HCT116 (cell line): ENCODE results near the gene C6orf132. TPM values are rescaled to one million over a fixed set of nuclear protein-coding genes. Genes with fewer than 3 reads are reported as not detected.
A peak's percentile ranks its signal among the peaks of the same experiment; 100 is the strongest.

Experiments
- ATAC-seq: fragments of 200-7000 bp; cut with Tn5 transposase; 2 replicates; pipeline ENCODE4 v1.9.1; 2020; ENCODE audit warnings: mild to moderate bottlenecking, moderate library complexity
- BruUV-seq: library from RNA; stranded (reverse); fragments of 400-500 nt; replicated peaks from 2 replicates; lab custom pipeline; 2021; lab: Mats Ljungman, UMichigan
- CTCF ChIA-PET: fragments of 300-600 bp; sonication (Branson Sonifier 250); formaldehyde crosslinking; loops from one replicate; lab custom pipeline; 2021; ENCODE audit warnings: antibody characterized with exemption; lab: Charles Lee
- POLR2A ChIA-PET: fragments of 300-600, 350-600 bp; sonication (Branson Sonifier 250); formaldehyde crosslinking; loops from one replicate; lab custom pipeline; 2021; ENCODE audit warnings: antibody characterized with exemption; lab: Charles Lee
- RAD21 ChIA-PET, 2 experiments: fragments of 300-600 bp; sonication (Branson Sonifier 250); formaldehyde crosslinking; loops; one replicate each; lab custom pipeline; 2023; ENCODE audit warnings: low total read pairs in 2 of 2; ENCODE audit not compliant: uncharacterized antibody in 2 of 2, unreplicated experiment in 2 of 2, low non-redundant PET in 1 of 2; lab: Charles Lee
- DNase-seq: peaks from one replicate; pipeline ENCODE4 v3.0.0-alpha.2; 2010; ENCODE audit warnings: low read depth, low spot score
- H2AFZ ChIP-seq: fragments of 200-600 bp; shearing (Covaris generic), sonication (generic); 2 replicates; pipeline ENCODE4 v1.6.1; 2017; ENCODE audit warnings: low read depth, mixed run types, mixed read lengths, antibody characterized with exemption, low read length; ENCODE audit not compliant: poor library complexity, severe bottlenecking
- H3K27ac ChIP-seq: 2 replicates; pipeline ENCODE4 v1.5.1; 2012; ENCODE audit warnings: low read depth, low read length
- H3K27me3 ChIP-seq: fragments of 200-600 bp; sonication (generic); 2 replicates; pipeline ENCODE4 v1.6.1; 2016; ENCODE audit warnings: mixed run types, low read length, mixed read lengths; ENCODE audit not compliant: insufficient read depth
- H3K36me3 ChIP-seq, 2 experiments: fragments of 200-500 bp in 1 of 2; fragments of 200-600 bp in 1 of 2; sonication (Bioruptor generic) in 1 of 2; sonication (generic) in 1 of 2; 2 replicates each; pipeline versions ENCODE4 v1.5.1 to v1.6.1; 2014 to 2016; ENCODE audit warnings: low read length in 2 of 2, inconsistent platforms in 1 of 2, mixed read lengths in 1 of 2, mixed run types in 1 of 2; ENCODE audit not compliant: insufficient read depth in 2 of 2, control insufficient read depth in 1 of 2
- H3K4me1 ChIP-seq, 2 experiments: fragments of 200-600 bp in 1 of 2; sonication (generic) in 1 of 2; 2 replicates each; pipeline versions ENCODE4 v1.5.1 to v1.6.1; 2012 to 2017; ENCODE audit warnings: low read length in 2 of 2, inconsistent platforms in 1 of 2, mild to moderate bottlenecking in 1 of 2, mixed read lengths in 1 of 2, mixed run types in 1 of 2, moderate library complexity in 1 of 2; ENCODE audit not compliant: insufficient read depth in 2 of 2, control insufficient read depth in 1 of 2
- H3K4me2 ChIP-seq: fragments of 200-600 bp; sonication (generic); 2 replicates; pipeline ENCODE4 v1.6.1; 2017; ENCODE audit warnings: mixed run types, low read length, mixed read lengths
- H3K4me3 ChIP-seq, 2 experiments: fragments of 200-600 bp in 1 of 2; sonication (generic) in 1 of 2; replicated peaks in 1 of 2; 2 replicates each; pipeline ENCODE4 v1.5.1; 2011 to 2016; ENCODE audit warnings: low read length in 2 of 2, control low read depth in 1 of 2, low read depth in 1 of 2, mild to moderate bottlenecking in 1 of 2, mixed read lengths in 1 of 2, mixed run types in 1 of 2
- H3K79me2 ChIP-seq: fragments of 200-600 bp; sonication (generic); 2 replicates; pipeline ENCODE4 v1.6.1; 2017; ENCODE audit warnings: mild to moderate bottlenecking, mixed run types, low read length, moderate library complexity, mixed read lengths; ENCODE audit not compliant: insufficient read depth
- H3K9ac ChIP-seq: fragments of 200-600 bp; sonication (generic); 2 replicates; pipeline ENCODE4 v1.6.1; 2016; ENCODE audit warnings: low read length, mixed read lengths
- H3K9me2 ChIP-seq: fragments of 200-600 bp; sonication (generic), shearing (Covaris generic); 2 replicates; pipeline ENCODE4 v1.6.1; 2017; ENCODE audit warnings: mixed run types, mild to moderate bottlenecking, moderate library complexity; ENCODE audit not compliant: insufficient read depth
- H3K9me3 ChIP-seq, 2 experiments: fragments of 200-500 bp in 1 of 2; fragments of 200-600 bp in 1 of 2; sonication (Bioruptor generic) in 1 of 2; sonication (generic) in 1 of 2; 2 replicates each; pipeline ENCODE4 v1.6.1; 2014 to 2017; ENCODE audit warnings: low read length in 2 of 2, mixed read lengths in 2 of 2, inconsistent platforms in 1 of 2, low read depth in 1 of 2, mild to moderate bottlenecking in 1 of 2, mixed run types in 1 of 2, moderate library complexity in 1 of 2; ENCODE audit not compliant: control insufficient read depth in 1 of 2, insufficient read depth in 1 of 2
- H4K20me1 ChIP-seq: fragments of 200-600 bp; sonication (generic), shearing (Covaris generic); 2 replicates; pipeline ENCODE4 v1.6.1; 2017; ENCODE audit warnings: mixed run types, mild to moderate bottlenecking, moderate library complexity; ENCODE audit not compliant: insufficient read depth
- CBX3 ChIP-seq: IDR thresholded peaks from 2 replicates; pipeline ENCODE4 v1.6.1; 2012; ENCODE audit warnings: low read depth
- EZH2 ChIP-seq: fragments of 200-600 bp; sonication (generic); IDR thresholded peaks from 2 replicates; pipeline ENCODE4 v1.6.1; 2017; ENCODE audit warnings: antibody characterized with exemption, mixed run types
- RAD21 ChIP-seq: IDR thresholded peaks from 2 replicates; pipeline ENCODE4 v1.6.1; 2012; ENCODE audit warnings: low read depth, mild to moderate bottlenecking
- SIN3A ChIP-seq: IDR thresholded peaks from 2 replicates; pipeline ENCODE4 v1.6.1; 2012; ENCODE audit warnings: low read depth
- SP1 ChIP-seq: IDR thresholded peaks from 2 replicates; pipeline ENCODE4 v1.6.1; 2012; ENCODE audit warnings: low read depth
- TCF7L2 ChIP-seq: IDR thresholded peaks from 2 replicates; pipeline ENCODE4 v1.7.0; 2011; ENCODE audit warnings: borderline replicate concordance, inconsistent platforms; ENCODE audit not compliant: insufficient read depth, insufficient read length; ENCODE audit errors: extremely low read depth
- YY1 ChIP-seq: IDR thresholded peaks from 2 replicates; pipeline ENCODE4 v1.6.1; 2011; ENCODE audit warnings: low read length, low read depth, moderate library complexity, mild to moderate bottlenecking; ENCODE audit not compliant: insufficient replicate concordance; ENCODE audit errors: extremely low read depth
- ZFX ChIP-seq: fragments of 450-650 bp; IDR thresholded peaks from 2 replicates; pipeline ENCODE4 v1.6.1; 2017
- intact Hi-C: fragments of 100-400 bp; cut with micrococcal nuclease; formaldehyde crosslinking; loops from 2 replicates; pipeline ENCODE4 v1.10.0; 2022
- total RNA-seq: library from RNA; stranded (reverse); gene quantifications from one replicate; pipeline ENCODE4 v1.2.1, GENCODE V29; 2021; ENCODE audit not compliant: unreplicated experiment
- TF ChIP-seq, protein P1 (sequence below), 3 experiments: fragments of 200-600 bp in 1 of 3; sonication (generic) in 1 of 3; IDR thresholded peaks in 2 of 3; conservative IDR thresholded peaks in 1 of 3; 2 replicates each; pipeline ENCODE4 v1.5.1; 2012 to 2017; ENCODE audit warnings: low read depth in 2 of 3, low read length in 2 of 3, antibody characterized with exemption in 1 of 3, borderline replicate concordance in 1 of 3, control low read depth in 1 of 3, mild to moderate bottlenecking in 1 of 3, mixed read lengths in 1 of 3, mixed run types in 1 of 3, moderate library complexity in 1 of 3; ENCODE audit not compliant: insufficient read depth in 1 of 3
- TF ChIP-seq, protein P2 (sequence below): IDR thresholded peaks from 2 replicates; pipeline ENCODE4 v1.6.1; 2011; ENCODE audit warnings: mild to moderate bottlenecking, low read length, moderate library complexity; ENCODE audit not compliant: insufficient replicate concordance; ENCODE audit errors: extremely low read depth

The C6orf132 gene
- total RNA-seq, 1 experiment from 2014 or later, result 18.9 TPM

DNA sequence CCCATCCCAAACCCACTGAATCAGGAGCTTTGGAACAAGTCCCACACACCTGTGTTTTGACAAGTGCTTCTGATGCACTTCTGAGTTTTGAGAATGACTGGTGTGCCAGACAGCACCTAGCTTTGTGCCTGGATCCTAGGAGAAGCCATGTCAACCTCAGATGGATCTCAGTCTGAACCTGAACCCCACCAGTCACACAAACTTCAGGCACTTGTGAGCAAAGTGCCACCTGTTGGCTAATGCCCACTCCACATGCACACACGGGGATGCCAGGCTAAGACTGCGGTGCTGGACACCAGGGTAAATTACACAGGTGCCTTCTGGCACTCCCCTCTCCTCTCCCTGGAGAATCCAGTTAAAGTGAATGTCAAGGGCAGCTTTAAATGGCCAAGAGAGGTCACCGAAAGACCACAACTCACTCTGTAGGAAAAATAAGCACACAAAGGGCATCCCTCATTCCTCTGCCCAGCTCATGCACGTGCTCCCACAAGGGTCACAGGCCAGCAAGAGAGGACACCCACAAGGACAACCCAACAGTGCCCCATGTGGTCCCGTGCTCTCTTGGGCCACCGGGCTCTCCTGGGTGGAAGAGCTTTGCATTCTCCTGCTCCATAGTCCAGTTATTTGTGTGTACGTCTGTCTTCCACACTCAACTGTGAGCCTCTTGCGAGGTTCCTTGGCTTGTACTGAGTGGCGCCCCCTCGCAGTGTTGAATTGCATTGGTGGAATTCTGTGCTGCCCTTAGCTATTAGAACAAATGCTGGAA is 46.5 kb downstream of the C6orf132 start:
- Histone ChIP-seq H3K79me2 (no peaks in the 10 kb centered on the region), H3K9me3 (no peaks in the 10 kb centered on the region), H3K4me1 (peaks cover 38 to 62% of the 10 kb centered on the region in 2 experiments), H4K20me1 (no peaks in the 10 kb centered on the region), H3K9me2 (no peaks in the 10 kb centered on the region), H3K27ac (no peak overlapping the region), H3K27me3 (no peaks in the 10 kb centered on the region), H3K4me3 (no peak overlapping the region), H3K9ac (no peak overlapping the region), H3K4me2 (no peak overlapping the region), H3K36me3 (no peaks in the 10 kb centered on the region), H2AFZ (no peak overlapping the region)
- ChIA-PET POLR2A (interaction anchor here (1.2 kb wide), 1 partner anchor 9 kb away, joined by 3 read pairs; no protein-coding TSS in a partner anchor), CTCF (interaction anchor here (0.7 to 1.7 kb wide), 4 partner anchors 8 to 134 kb away, joined by 3 to 6 read pairs (median 3); no protein-coding TSS in a partner anchor), RAD21 (interaction anchor here in 1 of 2 experiments (0.5 to 0.9 kb wide), 2 partner anchors 119 to 212 kb away, joined by 4 read pairs; no protein-coding TSS in a partner anchor)
- TF ChIP-seq SP1, result no peak
- TF ChIP-seq, protein P1, sequence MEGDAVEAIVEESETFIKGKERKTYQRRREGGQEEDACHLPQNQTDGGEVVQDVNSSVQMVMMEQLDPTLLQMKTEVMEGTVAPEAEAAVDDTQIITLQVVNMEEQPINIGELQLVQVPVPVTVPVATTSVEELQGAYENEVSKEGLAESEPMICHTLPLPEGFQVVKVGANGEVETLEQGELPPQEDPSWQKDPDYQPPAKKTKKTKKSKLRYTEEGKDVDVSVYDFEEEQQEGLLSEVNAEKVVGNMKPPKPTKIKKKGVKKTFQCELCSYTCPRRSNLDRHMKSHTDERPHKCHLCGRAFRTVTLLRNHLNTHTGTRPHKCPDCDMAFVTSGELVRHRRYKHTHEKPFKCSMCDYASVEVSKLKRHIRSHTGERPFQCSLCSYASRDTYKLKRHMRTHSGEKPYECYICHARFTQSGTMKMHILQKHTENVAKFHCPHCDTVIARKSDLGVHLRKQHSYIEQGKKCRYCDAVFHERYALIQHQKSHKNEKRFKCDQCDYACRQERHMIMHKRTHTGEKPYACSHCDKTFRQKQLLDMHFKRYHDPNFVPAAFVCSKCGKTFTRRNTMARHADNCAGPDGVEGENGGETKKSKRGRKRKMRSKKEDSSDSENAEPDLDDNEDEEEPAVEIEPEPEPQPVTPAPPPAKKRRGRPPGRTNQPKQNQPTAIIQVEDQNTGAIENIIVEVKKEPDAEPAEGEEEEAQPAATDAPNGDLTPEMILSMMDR (IDR thresholded peaks at IDR 0.05 in 2 of 3, conservative IDR thresholded peaks at IDR 0.05 in 1 of 3; ENCODE audit: borderline replicate concordance in 1 of 3, insufficient read depth in 1 of 3, low read depth in 2 of 3, low read length in 2 of 3), result peak in 2 of 3 experiments; percentile 26 to 38; a peak in 2 of 6 replicates
- DNase-seq (no peak), ATAC-seq (no peak)
- no TSS peak for BruUV-seq
- intact Hi-C loops, result no loop called here

DNA sequence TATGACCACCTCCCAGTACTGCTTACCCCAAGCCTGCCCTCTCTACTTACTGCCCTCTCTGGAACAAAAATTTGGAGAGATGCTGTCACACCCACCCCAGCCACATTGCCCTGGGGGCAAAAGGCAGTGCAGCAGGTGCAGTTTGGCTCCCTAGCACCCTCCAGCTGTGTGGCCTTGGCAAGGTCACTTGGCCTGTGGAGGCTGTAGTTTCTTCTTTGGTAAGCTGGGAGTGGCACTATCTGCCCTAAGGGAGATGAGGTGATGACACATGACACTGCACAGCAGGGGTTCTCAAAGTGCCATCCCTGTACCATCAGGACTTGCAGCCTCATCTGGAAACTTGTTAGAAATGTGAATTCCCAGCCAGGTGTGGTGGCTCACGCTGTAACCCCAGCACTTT is 47.3 kb downstream of the C6orf132 start:
- no peak for DNase-seq
- peaks cover 29 to 54% of the 10 kb centered on the region in 2 experiments for H3K4me1 ChIP-seq
- POLR2A ChIA-PET, result no interaction called here

More for the DNA sequence above, 47.3 kb downstream of the C6orf132 start:
- ATAC-seq, result no peak
- no TSS peak for BruUV-seq
- TF ChIP-seq CBX3 (no peak), RAD21 (no peak), ZFX (no peak), TCF7L2 (no peak), YY1 (no peak), SIN3A (no peak), SP1 (no peak), EZH2 (no peak)
- TF ChIP-seq, protein P1 (IDR thresholded peaks at IDR 0.05 in 2 of 3, conservative IDR thresholded peaks at IDR 0.05 in 1 of 3; ENCODE audit: borderline replicate concordance in 1 of 3, insufficient read depth in 1 of 3, low read depth in 2 of 3, low read length in 2 of 3), result no peak
- TF ChIP-seq, protein P2, sequence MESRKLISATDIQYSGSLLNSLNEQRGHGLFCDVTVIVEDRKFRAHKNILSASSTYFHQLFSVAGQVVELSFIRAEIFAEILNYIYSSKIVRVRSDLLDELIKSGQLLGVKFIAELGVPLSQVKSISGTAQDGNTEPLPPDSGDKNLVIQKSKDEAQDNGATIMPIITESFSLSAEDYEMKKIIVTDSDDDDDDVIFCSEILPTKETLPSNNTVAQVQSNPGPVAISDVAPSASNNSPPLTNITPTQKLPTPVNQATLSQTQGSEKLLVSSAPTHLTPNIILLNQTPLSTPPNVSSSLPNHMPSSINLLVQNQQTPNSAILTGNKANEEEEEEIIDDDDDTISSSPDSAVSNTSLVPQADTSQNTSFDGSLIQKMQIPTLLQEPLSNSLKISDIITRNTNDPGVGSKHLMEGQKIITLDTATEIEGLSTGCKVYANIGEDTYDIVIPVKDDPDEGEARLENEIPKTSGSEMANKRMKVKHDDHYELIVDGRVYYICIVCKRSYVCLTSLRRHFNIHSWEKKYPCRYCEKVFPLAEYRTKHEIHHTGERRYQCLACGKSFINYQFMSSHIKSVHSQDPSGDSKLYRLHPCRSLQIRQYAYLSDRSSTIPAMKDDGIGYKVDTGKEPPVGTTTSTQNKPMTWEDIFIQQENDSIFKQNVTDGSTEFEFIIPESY, result no peak
- ChIA-PET CTCF (interaction anchor here (1.7 kb wide), 1 partner anchor 42 kb away, joined by 6 read pairs; no protein-coding TSS in a partner anchor), RAD21 (interaction anchor here in 1 of 2 experiments (0.9 kb wide), 1 partner anchor 120 kb away, joined by 4 read pairs; no protein-coding TSS in a partner anchor)
- Histone ChIP-seq H3K9me3 (no peaks in the 10 kb centered on the region), H3K9me2 (no peaks in the 10 kb centered on the region), H3K36me3 (no peaks in the 10 kb centered on the region), H3K4me3 (no peak overlapping the region), H3K79me2 (no peaks in the 10 kb centered on the region), H3K4me2 (peak overlapping the region; percentile 41), H3K27me3 (no peaks in the 10 kb centered on the region), H3K9ac (no peak overlapping the region), H3K27ac (no peak overlapping the region), H2AFZ (no peak overlapping the region), H4K20me1 (no peaks in the 10 kb centered on the region)
- intact Hi-C loops, result no loop called here
